ENCODE data around the gene FTL.

GRCh38 chr19:48986211-48986610, 21.1 kb downstream of the FTL start:
- TF ChIP-seq, protein P1, sequence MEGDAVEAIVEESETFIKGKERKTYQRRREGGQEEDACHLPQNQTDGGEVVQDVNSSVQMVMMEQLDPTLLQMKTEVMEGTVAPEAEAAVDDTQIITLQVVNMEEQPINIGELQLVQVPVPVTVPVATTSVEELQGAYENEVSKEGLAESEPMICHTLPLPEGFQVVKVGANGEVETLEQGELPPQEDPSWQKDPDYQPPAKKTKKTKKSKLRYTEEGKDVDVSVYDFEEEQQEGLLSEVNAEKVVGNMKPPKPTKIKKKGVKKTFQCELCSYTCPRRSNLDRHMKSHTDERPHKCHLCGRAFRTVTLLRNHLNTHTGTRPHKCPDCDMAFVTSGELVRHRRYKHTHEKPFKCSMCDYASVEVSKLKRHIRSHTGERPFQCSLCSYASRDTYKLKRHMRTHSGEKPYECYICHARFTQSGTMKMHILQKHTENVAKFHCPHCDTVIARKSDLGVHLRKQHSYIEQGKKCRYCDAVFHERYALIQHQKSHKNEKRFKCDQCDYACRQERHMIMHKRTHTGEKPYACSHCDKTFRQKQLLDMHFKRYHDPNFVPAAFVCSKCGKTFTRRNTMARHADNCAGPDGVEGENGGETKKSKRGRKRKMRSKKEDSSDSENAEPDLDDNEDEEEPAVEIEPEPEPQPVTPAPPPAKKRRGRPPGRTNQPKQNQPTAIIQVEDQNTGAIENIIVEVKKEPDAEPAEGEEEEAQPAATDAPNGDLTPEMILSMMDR (IDR thresholded peaks at IDR 0.05) = no peak
- no peak for TF ChIP-seq POLR2A (IDR thresholded peaks at IDR 0.05)
